NCI-H446 (cell line): ENCODE data around the gene E2F8.

Source experiments
- DNase-seq, 2 experiments: peaks; one replicate each; lab custom pipeline; 2025; lab: John Stamatoyannopoulos, UW

E2F8 gene

GRCh38 chr11:19225123-19225522 lies 15.6 kb downstream of the E2F8 start:
- DNase-seq: no peak

DNA sequence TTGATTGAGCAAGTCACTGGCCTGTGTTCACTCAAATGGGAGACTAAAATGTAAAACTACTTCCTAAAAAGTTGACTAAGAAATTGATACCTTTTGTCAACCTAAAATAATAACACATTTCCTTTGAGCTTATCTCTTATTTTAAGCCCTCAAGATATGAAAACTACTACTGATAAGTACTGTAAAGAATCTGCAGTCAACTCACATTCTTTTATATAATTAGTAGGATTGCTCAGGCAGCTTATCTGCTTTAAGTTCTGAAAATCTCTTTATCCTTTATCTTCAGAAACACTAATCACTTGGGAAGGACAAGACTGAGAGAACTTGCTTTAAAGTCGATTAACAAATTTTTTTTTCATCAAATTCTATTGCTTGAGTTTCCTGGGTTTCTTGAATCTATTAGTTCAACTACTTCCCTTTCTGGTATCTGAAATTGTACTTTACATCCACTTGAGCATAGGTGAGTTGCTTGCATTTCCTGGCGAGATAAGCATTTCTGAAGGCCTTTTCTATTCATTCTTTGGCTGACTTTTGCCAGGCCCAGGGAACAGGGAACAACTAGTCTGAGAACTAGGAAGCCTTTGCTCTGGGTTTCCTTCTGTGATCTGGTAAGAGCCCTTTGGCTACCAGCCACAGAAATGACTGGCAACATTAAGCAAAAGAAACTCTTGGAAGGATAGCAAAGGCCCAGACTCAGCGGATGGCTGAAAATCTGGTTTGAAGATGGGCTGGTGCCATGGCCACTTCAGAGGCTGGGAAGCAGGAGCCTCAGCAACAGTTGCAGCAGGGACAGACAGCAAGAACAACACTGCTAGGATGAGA lies 19.6 kb downstream of the E2F8 start:
- peak; percentile 63 to 87 for DNase-seq

GRCh38 chr11:19218786-19219460 lies 21.8 kb downstream of the E2F8 start:
- peak; percentile 69 to 79 for DNase-seq

- DNase-seq: peak; percentile 90 to 91
Observed at GRCh38 chr11:19218216-19218615, 22.5 kb downstream of the E2F8 start.

DNA sequence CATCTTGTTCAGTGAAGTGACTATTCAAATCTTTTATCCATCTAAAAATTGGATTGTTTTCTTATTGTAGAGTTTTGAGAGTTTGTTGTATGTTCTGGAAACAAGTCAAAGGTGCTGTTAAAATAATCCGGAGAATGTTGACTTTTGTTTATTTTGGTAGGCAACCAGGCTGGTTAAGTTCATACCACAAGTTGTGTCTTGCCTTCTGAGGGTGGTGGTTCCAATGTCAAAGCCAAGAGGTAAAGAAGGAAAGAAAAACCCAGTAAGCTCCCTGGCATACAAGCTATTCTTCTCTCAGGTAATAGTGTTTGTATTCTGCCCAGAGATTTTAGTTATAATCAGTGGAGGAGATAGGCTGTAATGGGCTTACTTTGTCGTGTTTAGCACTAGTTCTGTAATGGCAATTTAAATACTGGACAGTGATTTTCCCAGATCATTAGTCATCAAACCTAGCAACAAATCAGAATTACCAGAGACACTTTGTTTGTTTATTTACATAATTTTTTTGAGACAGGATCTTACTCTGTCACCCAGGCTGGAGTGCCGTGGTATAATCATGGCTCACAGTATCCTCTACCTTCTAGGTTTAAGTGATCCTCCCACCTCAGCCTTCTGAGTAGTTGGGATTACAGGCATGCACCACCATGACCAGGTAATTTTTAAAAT lies 23.9 kb downstream of the E2F8 start:
- DNase-seq: no peak

DNA sequence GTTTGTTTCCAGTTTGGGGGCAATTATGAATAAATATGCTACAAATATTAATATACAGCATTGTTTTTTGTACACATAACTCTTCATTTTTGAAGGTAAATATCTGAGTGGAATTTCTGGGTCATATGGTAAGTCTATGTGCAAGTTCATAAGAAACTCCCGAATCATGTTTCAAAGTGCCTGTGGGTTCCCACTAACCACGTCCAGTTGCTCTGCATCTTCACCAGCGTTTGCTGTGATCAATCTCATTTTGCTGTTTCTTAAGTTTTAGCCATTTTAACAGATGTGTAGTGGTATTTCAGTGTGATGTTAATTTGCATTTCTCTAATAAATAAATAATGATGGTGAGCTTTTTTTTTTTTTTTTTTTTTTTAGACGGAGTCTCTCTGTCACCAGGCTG lies 24.7 kb downstream of the E2F8 start:
- no peak for DNase-seq

- no peak for DNase-seq
Observed at GRCh38 chr11:19209617-19210370, 31.0 kb downstream of the E2F8 start.

GRCh38 chr11:19208959-19209546 lies 31.7 kb downstream of the E2F8 start:
- DNase-seq: no peak

DNA sequence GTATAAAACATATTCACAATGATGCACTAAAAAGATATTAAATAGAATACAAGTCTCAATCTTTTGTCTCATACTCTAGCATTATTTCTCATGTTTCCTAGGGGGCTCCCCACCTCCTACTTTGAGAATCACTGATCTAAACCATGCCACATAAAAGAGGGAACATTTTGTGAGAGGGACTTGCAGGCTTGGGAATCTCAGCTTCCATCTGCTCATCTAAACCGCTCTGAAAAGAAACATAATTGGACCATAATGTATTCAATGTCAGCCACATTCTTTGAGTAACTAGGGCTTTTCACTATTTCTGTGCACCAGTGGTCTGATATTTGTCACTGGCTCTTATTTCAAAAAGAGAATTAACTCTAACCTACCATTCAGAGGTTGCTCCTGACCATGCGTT lies 32.6 kb downstream of the E2F8 start:
- DNase-seq: no peak

- DNase-seq: no peak
Observed at GRCh38 chr11:19204836-19205235, 35.9 kb downstream of the E2F8 start.

- DNase-seq: no peak
Observed at GRCh38 chr11:19201737-19202605, 38.8 kb downstream of the E2F8 start, which contains the start of gene CSRP3. Gene CSRP3, minus strand, starts transcription at chr11:19201983. Its CDS starts 9,535 bp downstream, at chr11:19192448.

DNA sequence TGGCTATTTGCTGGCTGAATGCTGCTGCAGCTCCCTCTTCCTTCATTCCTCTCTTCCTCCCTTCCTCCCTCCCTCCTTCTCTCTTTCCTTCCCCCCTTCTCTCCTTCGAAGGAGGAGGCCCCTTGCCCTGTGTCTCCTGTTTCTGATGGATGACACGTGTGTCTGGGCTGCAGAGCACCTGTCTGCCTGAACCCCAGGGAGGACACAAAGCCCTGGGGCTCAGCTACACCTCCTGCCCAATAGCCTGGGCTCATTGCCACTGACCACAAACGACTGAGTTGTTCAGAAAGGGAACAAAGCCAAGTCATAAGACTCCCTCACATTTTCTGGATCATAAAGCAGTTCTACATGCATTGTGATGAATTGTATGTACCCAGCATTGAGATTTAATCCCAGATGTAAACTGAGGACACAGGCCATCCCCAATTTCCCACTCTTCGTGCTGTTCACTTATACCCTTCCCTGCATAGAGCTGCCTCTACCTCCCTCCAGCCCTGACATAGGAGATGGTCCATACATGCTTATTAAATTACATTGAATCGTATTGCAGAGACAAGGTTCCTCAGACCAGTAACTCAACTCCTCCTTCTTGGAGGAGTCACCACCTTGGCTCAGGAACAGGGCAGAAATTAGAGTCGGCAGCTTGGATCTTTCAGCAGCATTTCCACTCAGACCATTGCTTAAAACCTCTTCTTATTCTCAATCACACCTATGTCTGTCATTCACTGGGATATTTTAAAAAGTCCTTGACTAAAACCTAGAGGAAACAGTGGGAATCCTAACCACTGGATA lies 40.1 kb downstream of the E2F8 start:
- no peak for DNase-seq

- no peak for DNase-seq
Observed at GRCh38 chr11:19199771-19200170, 41.0 kb downstream of the E2F8 start.

DNA sequence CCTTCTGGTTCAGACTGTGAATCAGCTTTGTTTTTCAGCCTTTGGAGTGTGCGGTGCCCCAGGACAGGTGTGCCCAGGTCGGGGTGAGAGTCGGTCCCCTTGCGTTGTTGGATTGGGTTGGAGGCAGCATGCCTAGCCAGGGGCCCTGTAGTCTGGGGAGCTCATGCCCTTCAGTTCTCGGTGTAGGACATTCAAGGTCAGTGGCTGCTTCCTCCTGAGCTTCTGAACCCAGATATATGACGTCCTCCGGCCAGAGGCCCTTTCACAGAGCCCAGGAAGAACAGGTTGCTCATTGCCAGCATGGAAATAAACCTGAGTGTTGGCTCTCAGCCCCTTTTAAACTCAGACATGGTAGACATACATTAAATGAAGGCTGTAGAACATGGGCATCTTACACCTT lies 41.7 kb downstream of the E2F8 start:
- no peak for DNase-seq

DNA sequence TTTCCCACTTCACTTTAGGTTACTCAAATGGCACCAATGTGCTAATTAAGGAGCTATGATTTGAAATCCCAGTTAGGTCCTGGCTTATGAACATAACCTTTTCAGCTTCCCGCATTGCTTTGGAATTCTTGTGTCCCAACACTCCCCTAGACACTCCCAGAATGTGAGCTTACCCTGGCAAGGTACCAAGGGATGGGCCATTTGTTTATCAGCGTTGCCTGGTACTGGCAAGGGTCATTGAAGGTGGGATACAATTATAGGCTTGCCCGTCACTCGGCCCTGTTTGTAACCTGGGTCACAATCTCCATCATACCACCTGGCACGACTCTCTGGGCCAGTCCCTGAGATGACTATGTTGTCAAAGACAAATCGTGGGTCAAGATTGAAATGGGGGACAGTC lies 44.3 kb downstream of the E2F8 start:
- no peak for DNase-seq

DNA sequence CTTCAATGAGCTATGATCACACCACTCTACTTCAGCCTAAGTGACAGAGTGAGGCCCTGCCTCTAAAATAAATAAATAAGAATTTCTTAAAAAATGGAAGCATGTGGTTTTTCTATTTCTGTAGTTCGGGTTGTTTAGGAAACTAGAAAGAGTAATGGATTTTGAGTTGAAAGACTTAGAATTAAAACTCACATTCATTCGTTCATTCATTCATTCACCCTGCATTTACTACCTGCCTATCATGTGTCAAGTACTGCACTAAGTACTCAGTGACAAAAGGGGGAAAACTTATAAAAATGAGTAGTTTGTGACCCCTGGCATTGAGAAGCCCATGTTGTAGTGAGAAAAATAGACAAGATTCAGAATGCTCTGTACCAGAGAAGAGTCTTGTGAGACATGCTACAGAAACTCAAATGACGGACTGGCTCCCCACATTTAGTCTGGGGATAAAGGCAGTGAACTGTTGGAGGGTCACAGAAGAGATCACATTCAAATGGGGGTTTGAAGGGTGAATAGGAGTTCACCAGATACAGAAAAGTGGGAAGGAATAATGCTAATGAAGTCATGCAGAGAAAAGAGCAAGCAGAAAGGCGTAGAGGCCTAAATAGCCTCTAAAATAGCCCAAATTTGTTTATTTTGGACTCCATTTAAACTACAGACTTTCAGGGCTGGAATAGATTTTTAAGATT lies 46.0 kb downstream of the E2F8 start:
- DNase-seq: no peak

DNA sequence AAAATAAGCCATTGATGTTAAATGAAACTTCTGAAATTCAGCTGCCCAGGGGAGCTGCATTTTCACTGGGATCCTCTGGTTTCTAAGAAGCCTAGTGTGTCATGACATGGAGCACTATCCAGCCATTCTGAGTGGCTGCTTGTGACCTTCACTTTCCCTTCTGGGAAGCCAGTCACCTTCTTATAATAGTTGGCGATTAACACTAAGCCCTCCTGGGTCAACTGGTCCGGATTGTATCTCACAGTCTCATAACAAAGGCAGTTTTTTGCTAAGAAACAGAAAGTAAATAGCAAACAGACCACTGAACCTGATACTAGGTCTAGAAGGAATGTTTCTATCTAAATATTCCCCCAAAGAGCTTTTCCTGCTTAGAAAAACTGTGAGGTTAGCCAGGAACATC lies 46.8 kb downstream of the E2F8 start:
- DNase-seq: no peak

DNA sequence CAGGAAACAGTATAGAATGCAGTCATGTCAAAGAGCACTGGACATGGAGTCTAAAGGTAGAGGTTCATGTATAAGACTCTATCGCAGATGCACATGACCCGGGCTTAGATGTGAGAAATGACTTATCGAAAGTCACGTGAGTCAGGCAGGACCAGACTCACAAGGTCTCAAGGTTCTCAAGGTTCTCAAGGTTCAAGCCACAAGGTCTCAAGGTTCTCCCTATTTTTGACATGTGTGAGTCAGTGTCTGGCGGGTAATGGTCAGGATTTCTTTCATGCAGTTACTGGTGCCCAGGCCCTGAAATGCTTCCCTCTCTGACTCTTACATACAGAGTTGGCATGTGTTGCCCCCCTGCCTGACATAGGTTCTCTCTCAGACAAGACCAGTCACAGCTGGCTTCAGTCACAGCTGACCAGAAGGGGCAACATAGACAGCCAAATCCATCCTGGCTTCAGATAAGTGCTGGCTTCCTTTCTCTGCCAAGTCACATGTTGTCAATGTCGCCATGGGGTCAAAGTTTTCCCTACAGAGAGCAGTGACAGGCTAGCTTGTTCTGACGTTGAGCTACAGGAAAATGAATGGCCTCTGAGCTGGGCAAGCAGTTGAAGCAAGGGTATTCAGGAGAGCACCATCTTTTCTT lies 49.1 kb downstream of the E2F8 start:
- DNase-seq: no peak

- no peak for DNase-seq
Observed at GRCh38 chr11:19187833-19188258, 52.9 kb downstream of the E2F8 start.
